SW 1271 (cell line): ENCODE measurements around the gene MOGAT3.

Experiments
- DNase-seq, 2 experiments: peaks; one replicate each; lab custom pipeline; 2025; lab: John Stamatoyannopoulos, UW

The MOGAT3 gene

GRCh38 chr7:101233907-101234547 is 33.2 kb upstream of the MOGAT3 start:
- DNase-seq: no peak

DNA sequence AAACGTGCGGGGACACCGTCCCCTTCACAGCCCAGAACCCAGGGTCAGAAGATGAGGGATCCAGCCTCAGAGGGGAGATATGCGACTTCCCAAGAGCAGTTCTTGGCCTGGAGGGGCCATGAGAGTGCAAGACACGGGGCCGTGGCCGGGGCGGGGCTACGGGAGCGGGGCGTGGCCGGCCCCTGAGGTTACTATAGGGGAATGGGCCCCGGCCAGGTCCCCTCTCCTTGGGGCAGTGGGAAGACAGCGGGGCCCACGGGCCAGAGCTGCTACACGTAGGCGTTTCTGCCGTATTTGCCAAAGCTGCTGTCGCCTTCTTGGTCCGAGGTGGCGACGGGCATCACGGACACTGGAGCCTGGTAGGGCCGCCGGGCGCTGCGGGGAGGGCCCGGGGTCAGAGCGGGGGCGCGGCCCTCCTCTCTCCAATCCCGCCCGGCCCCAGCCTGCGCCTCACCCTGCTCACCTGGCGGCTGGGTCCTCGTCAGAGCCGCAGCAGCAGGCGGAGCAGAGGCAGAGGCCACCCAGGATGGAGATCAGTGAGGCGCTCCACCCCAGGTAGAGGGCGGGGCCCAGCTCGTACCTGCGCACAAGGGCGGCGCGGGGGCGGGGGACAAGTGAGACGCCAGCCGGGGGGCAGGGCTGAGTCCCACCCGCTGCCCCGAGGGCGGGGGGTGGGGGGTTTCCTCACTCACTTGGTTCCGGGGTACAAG is 31.5 kb upstream of the MOGAT3 start:
- no peak for DNase-seq

- DNase-seq: no peak
Measured at GRCh38 chr7:101231644-101232043, 30.8 kb upstream of the MOGAT3 start.

GRCh38 chr7:101226721-101227120 is 25.9 kb upstream of the MOGAT3 start:
- no peak for DNase-seq

GRCh38 chr7:101225650-101226049 is 24.8 kb upstream of the MOGAT3 start:
- no peak for DNase-seq

- DNase-seq: no peak
Measured at GRCh38 chr7:101223528-101223927, 22.7 kb upstream of the MOGAT3 start.

- no peak for DNase-seq
Measured at GRCh38 chr7:101222275-101222830, 21.5 kb upstream of the MOGAT3 start.

DNA sequence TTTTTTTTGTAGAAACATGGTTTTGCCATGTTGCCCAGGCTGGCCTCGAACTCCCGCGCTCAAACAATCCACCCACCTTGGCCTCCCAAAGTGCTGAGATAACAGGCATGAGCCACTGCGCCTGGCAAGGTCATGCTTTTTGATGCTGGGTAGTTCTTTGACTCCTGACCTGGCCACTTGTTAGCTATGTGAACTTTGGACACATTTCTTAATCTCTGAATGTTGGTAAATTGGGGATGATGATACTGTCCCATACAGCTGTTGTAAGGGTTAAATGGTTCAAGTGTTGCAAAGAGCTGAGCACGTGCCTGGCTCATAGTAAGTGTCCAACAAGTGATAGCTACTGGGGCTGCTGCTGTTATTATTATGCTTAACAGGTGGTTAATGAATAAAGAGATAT is 19.5 kb upstream of the MOGAT3 start:
- DNase-seq: no peak

DNA sequence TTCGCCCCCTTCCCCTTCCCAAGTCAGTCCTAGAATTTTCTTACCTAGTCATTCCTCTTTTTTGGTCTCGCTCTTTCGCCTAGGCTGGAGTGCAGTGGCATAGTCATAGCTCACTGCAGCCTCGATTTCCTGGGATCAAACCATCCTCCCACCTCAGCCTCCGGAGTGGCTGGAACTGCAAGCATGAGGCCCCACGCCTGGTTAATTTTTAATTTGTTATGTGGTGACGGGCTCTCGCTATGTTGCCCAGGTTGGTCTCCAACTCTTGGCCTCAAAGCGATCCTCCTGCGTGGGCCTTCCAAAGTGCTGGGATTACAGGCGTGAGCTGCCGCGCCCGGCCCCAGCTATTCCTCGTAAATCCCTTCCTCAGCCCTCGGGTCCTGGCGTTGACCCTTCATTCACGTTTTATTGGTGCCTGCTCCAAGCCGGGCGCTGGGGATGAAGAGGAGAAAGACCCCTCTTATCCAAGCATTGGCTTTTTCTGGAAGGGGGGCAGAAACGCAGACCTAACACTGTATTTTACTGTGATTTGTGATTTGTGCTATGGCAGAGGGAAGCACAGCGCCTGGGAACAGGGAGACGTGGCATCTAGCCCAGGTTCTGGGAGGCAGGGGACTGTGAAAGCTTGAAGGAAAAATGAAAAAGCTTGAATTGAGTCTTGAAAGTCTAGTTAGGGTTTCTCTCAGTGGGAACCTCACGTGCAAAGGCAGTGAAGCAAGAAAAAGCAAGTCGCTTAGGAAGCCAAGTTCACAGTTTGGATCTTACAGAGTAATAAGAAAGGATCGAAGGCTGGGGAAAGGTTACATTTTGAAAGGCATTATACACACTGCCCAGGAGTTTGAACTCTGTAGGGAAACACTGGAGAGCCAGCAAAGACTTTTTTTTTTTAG is 17.6 kb upstream of the MOGAT3 start:
- DNase-seq: no peak

GRCh38 chr7:101217388-101218235 is 16.8 kb upstream of the MOGAT3 start, which contains the start of the genes PLOD3 and ZNHIT1:
TSS of gene PLOD3 (minus strand) at chr7:101217581. CDS start at chr7:101217274, 307 bp downstream.
TSS of gene ZNHIT1 (plus strand) at chr7:101218165. CDS start at chr7:101218196, 31 bp downstream.
- peak; percentile 91 to 97 for DNase-seq

GRCh38 chr7:101216860-101217387 is 16.1 kb upstream of the MOGAT3 start:
- no peak for DNase-seq

DNA sequence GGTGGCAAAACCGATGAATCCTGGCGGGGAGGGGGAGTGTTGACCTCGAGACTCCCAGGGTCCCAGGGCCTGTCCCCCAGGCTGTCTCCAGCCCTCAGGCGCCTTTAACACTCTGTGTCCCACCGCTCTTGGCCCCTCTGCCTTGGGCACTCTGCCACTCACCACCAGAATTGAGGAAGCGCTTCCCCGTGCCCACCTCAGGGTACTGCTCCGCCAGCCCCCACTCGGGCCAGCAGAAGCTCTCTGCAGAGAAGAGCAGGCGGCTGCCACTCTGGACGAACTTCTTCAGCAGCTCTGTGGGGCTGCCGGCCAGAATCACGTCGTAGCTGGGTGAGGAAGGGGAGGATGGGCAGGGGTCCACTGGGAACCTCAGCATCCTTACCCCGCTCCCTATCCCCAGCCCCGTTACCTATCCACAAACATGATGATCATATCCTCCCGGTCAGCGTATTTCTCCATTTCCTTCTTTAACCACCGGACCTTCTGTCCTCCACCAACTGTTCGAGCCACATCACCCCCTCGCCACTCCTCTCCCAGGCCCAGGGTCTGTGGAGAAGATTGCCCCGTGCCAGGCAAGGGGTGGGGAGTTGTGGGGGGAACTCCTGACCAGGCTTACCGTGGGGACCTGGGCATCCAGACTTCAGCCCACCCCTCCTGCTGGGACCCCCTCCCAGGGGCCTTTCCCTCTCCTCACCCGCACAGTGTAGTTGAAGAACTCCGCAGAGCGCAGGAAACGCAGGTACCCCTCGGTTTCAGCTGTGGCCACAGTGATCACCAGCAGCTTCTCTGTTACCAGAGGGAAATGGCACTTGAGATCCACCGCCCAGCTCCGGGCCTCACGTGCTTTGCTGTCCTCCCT is 15.4 kb upstream of the MOGAT3 start:
- no peak for DNase-seq

GRCh38 chr7:101212014-101212413 is 11.2 kb upstream of the MOGAT3 start:
- no peak for DNase-seq

DNA sequence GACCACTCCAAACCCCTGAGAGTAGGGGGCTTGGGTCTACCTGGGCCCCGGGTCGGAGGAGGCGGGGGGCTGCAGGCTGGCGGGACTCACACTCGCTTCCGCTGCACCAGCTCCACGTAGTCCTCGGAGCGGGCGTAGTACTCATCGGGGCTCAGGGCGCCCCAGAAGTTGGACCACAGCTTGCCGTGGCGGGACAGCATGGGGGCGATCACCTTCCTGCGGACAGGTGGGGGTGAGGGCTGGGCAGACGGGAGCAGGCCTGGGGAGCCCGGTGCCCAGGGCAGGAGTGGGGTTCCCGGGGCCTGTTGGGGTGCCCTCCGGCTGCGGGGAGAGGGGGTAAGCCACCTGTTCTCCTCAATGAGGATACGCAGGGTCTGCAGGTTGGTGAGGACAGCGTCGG is 10.7 kb upstream of the MOGAT3 start:
- DNase-seq: no peak

- DNase-seq: no peak
Measured at GRCh38 chr7:101210143-101210542, 9.3 kb upstream of the MOGAT3 start.

GRCh38 chr7:101208794-101209193 is 8.0 kb upstream of the MOGAT3 start:
- DNase-seq: no peak

GRCh38 chr7:101207459-101207858 is 6.6 kb upstream of the MOGAT3 start:
- DNase-seq: no peak

- DNase-seq: no peak
Measured at GRCh38 chr7:101206665-101207042, 5.8 kb upstream of the MOGAT3 start.

- no peak for DNase-seq
Measured at GRCh38 chr7:101205901-101206664, 5.2 kb upstream of the MOGAT3 start.
